Subcutaneous adipose tissue (tissue), 4 donors: ENCODE data around the gene PDE6C. TPM values are rescaled to one million over a fixed set of nuclear protein-coding genes. Genes with fewer than 3 reads are reported as not detected.

ENCODE experiments used
- CTCF ChIP-seq: fragments of 450-650 bp; IDR thresholded peaks from one replicate; pipeline ENCODE4 v1.5.1; 2016; ENCODE audit warnings: low read depth, mild to moderate bottlenecking, control low read depth, antibody characterized with exemption, moderate library complexity
- total RNA-seq, 4 donors: library from RNA; depleted of rRNA; stranded (reverse); fragments of >200 nt; gene quantifications; one replicate each; pipeline ENCODE4 v1.1.0, GENCODE V29; 2016

The PDE6C gene
- total RNA-seq, 4 donors from 2014 or later, result not detected

- no peak for TF ChIP-seq CTCF
Measured at GRCh38 chr10:93573051-93573909, 39.1 kb upstream of the PDE6C start.

GRCh38 chr10:93573924-93574323 is 38.4 kb upstream of the PDE6C start:
- no peak for TF ChIP-seq CTCF

GRCh38 chr10:93576888-93577287 is 35.4 kb upstream of the PDE6C start:
- no peak for TF ChIP-seq CTCF

GRCh38 chr10:93577565-93577964 is 34.8 kb upstream of the PDE6C start:
- TF ChIP-seq CTCF, result no peak

GRCh38 chr10:93579089-93579488 is 33.2 kb upstream of the PDE6C start:
- TF ChIP-seq CTCF, result no peak

- TF ChIP-seq CTCF, result no peak
Measured at GRCh38 chr10:93579985-93580711, 32.2 kb upstream of the PDE6C start.

- no peak for TF ChIP-seq CTCF
Measured at GRCh38 chr10:93580828-93581227, 31.5 kb upstream of the PDE6C start.
